ACHN (cell line): ENCODE measurements around the gene CD34.

Experiments used
- DNase-seq: peaks from one replicate; pipeline ENCODE4 v3.0.0-alpha.2; 2015
- in situ Hi-C: cut with HindIII; loops from 2 replicates; pipeline ENCODE4 v1.10.0; 2017; ENCODE audit warnings: low sequenced_read_pairs, low pct_ligation_motif_present, low pct_unique_long_range_greater_than_20kb

Gene CD34

DNA sequence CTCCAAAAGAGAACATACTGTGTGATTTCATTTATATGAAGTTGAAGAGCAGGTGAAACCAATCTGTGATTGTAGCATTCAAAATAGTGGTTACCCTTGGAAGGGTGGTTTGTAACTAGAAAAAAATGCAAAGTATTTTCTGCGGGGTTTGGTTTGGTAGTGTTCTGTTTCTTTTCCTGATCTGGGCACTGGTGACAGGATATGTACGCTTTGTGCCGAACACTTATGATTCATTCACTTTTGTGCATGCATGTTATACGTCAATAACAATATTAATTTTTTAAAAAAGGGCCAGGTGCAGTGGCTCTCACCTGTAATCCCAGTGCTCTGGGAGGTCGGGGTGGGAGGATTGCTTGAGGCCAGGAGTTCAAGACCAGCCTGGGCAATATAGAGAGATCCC is 63.8 kb downstream of the CD34 start:
- DNase-seq, result no peak
- in situ Hi-C loops, result no loop called here

DNA sequence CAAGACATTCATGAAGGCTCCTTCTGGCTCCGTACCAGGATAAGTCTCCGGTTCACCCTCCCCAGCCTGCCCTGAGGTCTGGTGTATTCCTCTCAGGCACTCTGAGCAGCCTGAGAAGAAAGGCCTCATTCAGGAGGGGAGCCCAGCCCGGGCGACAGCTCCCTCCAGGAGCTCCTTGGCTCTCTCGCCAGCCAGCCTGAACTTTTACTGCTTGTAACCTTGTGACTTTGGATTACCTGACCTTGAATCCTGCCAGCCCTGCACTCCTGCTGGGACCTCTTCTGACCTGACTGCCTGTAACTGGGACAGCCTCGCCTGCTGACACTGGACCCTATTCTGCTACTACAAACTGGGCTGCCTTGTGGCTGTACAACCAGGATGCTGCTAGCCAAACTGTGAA is 65.8 kb downstream of the CD34 start:
- DNase-seq, result no peak
- in situ Hi-C loops, result no loop called here

DNA sequence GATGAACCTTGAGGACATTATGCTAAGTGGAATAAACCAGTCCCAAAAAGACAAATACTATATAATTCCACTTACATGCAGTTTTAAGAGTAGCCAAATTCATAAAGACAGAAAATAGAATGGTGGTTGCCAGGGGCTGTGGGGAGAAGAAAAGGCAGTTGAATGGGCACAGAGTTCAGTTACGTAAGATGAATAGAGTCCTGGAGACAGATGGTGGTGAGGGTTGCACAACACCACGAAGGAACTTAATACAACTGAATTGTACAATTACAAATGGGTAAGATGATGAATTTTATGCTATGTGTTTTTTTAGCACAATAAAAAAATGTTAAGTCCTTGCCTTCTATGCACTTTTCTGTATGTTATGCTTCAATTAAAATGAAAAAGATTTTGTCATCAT is 66.6 kb downstream of the CD34 start:
- no peak for DNase-seq
- in situ Hi-C loops, result no loop called here

DNA sequence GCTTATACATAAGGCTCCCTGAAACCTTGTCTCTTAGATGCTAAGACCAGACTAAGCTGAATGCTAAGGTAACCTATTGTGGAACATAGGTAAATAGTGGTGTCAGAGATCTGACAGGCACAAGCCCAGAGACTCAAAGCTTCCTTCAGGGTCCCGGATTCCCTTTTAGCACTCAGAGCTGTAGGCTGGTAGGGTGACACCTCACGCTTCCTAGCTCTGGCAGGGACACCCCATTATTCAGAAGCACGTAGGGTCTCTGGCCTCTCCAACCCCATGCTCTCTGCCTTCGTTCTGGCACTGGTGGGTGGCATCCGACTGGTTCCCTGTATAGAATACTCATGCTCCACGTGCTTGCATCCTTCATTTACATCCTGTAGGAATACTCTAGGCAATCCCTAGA is 68.4 kb downstream of the CD34 start:
- in situ Hi-C loops, result no loop called here
- DNase-seq, result no peak

DNA sequence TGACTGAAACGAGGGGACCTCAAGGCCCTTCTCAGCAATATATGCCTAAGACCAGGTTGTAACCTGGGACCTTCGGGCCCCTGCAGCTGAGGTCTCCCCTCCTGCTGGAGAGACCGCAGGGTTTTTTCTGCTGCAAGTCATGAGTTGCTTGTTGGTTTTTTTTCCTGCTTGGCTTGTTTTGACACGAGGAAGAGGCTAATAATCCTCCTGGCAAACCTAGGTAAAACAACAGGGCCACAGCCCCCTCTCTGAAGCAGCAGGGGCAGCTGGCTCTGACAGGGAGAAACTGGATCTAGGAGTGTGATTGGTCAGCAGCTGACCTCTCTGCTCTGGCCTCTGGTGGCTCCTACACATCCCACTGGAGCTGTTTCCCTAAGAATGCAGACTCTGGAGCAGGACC is 69.0 kb downstream of the CD34 start:
- in situ Hi-C loops, result no loop called here
- no peak for DNase-seq

DNA sequence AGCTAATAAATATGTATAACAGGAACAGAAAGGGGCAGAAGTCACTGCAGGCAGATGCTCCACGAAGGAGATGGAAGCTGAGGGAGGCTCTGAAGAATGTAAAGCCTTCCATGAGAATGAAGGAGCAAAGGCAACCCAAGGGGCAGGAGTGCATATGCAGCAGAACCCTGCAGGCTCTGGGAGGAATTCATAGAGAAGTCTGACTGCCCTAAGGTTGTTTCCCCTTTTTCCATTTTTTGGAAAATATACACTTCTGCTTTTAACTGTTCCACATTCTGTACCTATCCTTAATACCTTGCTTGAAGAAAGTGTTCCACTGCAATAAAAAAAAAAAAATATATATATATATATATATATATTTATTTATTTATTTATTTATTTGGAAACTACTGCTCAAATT is 69.6 kb downstream of the CD34 start:
- in situ Hi-C loops, result no loop called here

DNA sequence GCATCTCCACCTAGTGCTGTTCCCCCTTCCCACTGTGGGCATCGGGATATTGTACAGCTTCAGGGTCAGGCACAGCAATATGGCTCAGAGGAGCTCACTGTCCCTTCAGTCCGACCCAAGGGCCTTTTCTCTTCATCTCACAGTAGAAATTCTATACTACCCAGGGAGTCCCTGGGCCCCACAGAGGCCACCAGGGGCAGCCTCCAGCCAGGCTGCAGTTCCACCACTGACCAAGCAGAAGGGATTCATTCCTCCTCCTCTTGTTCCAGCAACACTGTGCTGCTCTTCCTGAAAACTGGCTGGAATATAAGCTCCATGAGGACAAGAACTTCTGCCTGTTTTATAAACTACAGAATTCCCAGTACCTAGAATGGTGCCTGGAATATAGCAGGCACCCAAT is 70.5 kb downstream of the CD34 start:
- in situ Hi-C loops, result no loop called here

More for the DNA sequence above, 69.6 kb downstream of the CD34 start:
- DNase-seq, result no peak

DNA sequence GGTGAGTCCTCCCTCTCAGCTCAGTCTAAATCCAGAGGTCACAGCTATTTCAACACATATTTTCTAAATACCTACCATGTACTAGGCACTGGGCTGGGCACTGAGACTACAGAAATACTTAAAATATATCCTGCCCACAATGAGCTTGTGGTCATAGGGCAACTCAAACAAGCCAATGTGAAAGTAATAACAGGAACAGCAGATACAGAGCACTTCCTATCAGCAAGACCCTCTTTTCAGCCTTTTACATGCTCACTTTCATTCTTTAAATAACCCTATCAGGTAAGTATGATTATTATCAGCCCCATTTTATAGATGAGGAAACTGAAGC is 71.9 kb downstream of the CD34 start:
- no peak for DNase-seq

More for the DNA sequence above, 70.5 kb downstream of the CD34 start:
- no peak for DNase-seq

DNA sequence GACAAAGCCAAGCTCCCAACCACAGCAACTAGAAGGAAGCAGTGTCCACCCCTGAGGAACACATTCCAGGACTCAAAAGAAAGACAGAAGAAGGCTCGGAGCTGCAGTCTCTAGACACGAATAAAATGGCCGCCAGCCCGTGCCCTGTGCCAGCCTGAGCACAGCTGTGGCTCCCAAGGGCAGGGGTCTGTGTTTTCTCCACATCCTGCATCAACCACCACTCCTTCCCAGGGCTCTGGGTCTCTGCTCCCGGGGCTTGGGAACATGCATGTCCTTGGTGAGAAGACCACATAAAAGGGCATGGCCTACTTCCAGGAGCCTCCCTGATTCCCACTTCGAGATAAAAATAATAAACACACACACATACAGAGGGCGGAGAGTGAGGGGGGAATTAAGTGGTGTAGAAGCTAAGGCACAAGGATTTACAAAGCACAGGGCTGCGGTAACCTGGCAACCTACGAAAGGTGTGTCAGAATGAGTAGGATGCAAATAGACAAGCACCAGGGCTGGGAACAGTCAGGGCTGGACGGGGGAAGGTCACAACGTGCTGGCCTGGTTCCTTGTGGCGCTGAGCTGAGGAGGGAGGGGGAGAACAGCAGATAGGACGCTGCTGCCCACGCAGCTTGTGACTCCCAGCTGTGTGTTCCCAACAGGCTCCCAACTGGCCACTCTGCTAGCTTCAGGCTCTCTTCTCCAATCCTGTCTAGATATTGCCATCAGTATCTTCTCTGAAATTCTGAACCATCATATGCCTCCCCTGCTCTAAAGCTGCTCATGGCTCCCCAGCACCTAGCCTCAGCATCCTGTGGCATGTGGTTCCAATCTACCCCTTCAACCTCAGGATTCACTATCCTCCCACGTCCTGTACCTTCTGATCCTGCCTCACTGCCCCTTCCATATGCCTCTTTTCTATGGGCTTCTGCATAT is 72.5 kb downstream of the CD34 start:
- in situ Hi-C loops, result no loop called here
- DNase-seq, result no peak

More for the DNA sequence above, 71.9 kb downstream of the CD34 start:
- in situ Hi-C loops, result no loop called here

DNA sequence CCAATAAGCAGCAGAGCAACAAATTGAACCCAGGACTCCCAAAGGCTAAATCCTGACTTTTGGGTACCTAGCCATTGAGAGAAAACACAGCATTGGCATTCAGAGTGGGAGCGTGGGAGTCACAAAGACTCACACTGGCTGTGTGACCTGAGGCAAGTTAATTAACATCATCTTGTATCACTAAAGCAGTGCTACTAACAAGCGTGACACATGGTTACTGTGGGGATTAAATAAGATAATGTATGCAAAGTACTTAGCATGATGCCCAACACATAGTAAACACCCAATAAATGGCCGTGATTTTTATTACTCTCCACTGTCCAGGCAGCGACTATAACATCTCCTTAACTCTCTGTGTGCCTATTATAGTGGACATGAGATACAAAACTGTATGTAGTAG is 73.3 kb downstream of the CD34 start:
- no peak for DNase-seq
- in situ Hi-C loops, result no loop called here

DNA sequence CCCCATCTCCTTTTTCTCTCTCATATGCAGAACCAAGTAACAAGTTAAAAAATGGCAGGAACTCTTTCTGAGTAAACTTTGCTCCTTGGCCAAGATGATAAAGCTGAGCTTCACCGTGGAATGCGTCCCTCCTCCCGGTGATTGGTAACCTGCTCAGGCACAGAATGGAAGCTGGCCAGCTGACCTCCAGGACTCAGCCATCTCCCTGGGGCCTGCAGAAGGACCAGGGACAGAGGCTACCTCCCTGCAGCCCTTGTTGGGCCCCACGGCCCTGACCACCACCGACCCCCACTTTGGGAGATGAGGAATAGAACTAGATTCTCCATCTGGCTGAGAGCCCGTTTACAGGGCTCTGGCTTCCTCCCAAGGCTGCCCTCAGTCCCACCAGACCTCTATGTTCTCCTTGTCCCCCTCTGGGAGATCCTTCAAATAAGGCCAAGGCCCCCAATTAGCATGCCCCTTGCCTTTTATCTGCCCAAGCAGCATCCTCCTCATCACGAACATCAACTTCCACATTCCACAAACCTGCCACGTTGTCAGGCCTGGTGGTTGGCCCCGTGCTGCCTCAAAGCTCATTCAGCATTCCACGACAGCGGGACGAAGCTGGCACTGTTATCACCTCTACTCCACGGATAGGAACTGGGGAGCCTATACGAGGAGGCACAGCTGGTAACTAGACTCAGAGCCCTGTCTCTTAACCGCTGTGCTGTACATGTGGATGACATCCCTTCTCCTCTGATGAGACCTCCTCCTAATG is 74.2 kb downstream of the CD34 start:
- DNase-seq, result no peak
- in situ Hi-C loops, result no loop called here

DNA sequence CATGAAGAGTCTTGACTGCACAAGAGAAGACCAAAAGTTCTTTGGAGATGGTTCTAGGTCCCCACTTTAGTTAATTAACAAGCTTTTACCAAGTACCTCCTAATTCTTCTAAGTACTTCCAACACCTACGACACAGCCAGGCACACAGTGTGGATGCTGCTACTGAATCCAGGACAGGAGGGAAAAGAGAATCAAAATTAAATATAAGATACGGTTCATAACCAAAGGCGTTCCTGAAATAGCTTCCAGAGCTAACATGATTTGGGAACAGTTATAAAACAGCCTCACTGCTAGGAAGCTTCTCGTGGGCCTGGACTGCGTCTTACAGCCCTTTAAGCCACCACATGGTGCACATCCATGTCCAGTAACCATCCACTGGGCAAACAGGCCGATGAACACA is 75.0 kb downstream of the CD34 start:
- no peak for DNase-seq
- in situ Hi-C loops, result no loop called here

DNA sequence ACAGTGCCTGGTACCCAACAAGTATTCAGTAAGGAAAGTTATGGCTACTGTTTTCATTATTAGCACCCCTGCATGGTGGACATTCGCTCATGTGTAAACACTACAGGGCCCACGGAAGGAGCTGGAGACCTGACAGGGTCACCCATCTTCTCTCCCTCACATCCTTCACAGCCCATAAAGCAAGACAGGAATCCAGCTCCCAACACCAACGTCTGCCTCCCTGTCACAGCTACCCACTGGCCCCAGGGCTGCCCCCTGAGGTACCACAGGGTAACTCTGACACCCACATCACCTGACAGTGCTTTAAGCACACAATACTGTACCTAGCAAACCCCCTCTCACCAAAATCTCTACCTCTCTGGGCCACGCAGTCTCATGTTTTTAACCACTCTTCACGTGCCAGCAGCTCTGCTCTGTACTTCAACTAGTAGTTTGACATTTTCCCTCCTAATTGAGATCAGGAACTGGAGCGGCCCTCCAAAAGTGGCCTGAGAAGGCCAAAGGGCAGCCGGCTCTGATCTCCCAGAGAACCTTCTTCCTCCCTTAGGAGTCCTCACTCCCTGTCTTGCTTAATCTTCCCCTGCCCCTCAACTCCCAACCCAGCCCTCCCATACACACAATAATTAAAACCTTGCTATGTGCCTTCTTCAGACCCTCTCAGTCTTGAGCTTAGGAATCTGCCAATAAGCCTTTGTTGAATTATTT is 76.8 kb downstream of the CD34 start:
- DNase-seq, result no peak
- in situ Hi-C loops, result no loop called here

DNA sequence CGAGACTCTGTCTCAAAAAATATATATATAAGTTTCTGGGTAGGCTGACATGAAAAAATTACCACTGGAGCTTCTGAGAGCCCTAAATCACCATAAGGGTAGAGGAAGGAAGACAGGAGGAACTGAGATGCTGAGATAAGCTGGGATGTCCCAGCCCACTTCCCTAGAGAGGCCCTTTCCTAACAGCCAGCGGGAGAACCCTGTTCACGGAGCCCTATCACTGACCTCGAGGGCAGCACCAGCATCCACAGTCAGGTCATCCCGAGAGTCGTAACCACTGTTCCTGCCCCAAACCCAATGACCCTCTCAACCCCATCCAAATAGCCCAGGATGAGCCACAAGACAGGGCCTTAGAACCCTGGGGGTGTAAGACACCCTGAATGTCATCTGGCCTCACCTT is 77.5 kb downstream of the CD34 start:
- DNase-seq, result no peak
- in situ Hi-C loops, result no loop called here

DNA sequence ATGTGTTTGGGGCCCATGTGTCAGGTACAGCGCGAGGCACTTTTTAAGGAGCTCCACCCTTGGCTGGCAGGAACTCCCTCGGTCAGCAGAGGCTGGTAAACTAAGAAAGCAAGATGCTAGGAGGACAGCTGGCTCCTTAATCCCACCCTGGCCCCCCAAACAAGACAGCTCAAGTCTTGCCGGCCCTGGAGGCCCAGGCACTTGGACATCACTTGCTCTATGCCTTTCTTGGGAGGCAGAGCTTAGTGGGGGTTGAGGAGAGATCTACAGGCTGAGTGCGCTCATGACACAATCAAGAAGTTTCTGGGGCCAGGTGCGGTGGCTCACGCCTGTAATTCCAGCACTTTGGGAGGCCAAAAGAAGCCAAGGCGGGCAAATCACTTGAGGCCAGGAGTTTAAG is 78.1 kb downstream of the CD34 start:
- no peak for DNase-seq
- in situ Hi-C loops, result no loop called here

DNA sequence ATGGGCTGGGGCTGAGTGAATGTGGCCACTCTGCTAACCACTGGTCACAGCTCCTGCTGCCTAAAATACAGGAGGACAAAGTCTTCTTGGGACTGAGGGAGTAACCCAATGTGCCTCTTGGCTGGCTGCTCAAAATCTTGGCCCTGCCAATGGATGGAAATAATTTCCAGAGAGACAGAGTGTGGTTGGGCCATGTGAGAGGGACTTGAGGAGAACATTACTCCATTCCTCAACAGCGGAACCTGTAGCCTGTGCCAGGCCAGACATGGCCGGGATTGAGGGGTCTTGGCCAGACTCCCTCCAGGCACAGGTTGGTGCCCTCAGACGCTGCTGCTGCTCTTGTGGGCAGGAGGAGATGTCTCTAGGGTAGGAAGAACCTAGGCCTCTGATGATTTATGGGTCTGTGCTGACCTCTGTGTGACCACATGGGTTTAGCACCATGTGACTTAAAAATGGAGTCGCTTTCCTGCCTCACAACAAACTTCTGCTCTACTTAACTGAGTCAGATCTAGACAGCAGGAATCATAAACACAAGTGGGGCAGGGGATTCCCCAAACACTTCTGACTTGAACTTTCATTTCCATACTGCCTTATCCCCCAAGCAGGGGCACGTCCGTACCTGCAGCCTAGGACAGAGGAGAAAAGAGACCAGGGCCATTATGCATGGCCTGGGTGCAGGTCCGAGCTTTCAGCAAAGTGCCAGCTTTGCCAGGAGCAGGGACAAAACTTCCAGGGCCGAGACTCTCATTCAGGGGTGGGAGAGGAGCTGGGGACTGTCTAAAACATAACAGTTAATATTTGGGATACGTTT is 79.2 kb downstream of the CD34 start:
- no peak for DNase-seq
- in situ Hi-C loops, result no loop called here
